HK-2 (cell line): ENCODE data around the gene SYMPK.

Experiments used
- DNase-seq: peaks from one replicate; pipeline ENCODE4 v3.0.0-alpha.2; 2018; ENCODE audit not compliant: unreplicated experiment

Gene SYMPK

GRCh38 chr19:45866400-45867176 is 3.6 kb upstream of the SYMPK start:
- DNase-seq, result no peak

- DNase-seq, result no peak
Observed at GRCh38 chr19:45865269-45865948, 2.5 kb upstream of the SYMPK start.

GRCh38 chr19:45864629-45865082 is 1.7 kb upstream of the SYMPK start:
- DNase-seq, result no peak

GRCh38 chr19:45863840-45864628 is 1.1 kb upstream of the SYMPK start, which contains the start of gene FOXA3:
FOXA3 (plus strand) TSS chr19:45864326; CDS start chr19:45864457, 131 bp downstream.
- peak; percentile 69 for DNase-seq

- DNase-seq, result no peak
Observed at GRCh38 chr19:45863335-45863839, 440 bp upstream of the SYMPK start.

GRCh38 chr19:45862271-45862563 is 730 bp downstream of the SYMPK start:
- no peak for DNase-seq

GRCh38 chr19:45860359-45861259 is 2.3 kb downstream of the SYMPK start:
- DNase-seq, result no peak

- no peak for DNase-seq
Observed at GRCh38 chr19:45854167-45854778, 8.7 kb downstream of the SYMPK start.

- DNase-seq, result no peak
Observed at GRCh38 chr19:45852983-45853382, 10.0 kb downstream of the SYMPK start.

GRCh38 chr19:45852145-45852750 is 10.7 kb downstream of the SYMPK start:
- no peak for DNase-seq

- no peak for DNase-seq
Observed at GRCh38 chr19:45848922-45849321, 14.0 kb downstream of the SYMPK start.

- DNase-seq, result no peak
Observed at GRCh38 chr19:45847663-45848062, 15.3 kb downstream of the SYMPK start.

GRCh38 chr19:45842198-45842597 is 20.7 kb downstream of the SYMPK start:
- DNase-seq, result no peak

GRCh38 chr19:45834970-45835369 is 28.0 kb downstream of the SYMPK start:
- DNase-seq, result no peak

- no peak for DNase-seq
Observed at GRCh38 chr19:45828945-45829344, 34.0 kb downstream of the SYMPK start.

GRCh38 chr19:45828523-45828922 is 34.4 kb downstream of the SYMPK start:
- no peak for DNase-seq

GRCh38 chr19:45827459-45828093 is 35.4 kb downstream of the SYMPK start:
- no peak for DNase-seq

GRCh38 chr19:45826934-45827333 is 36.0 kb downstream of the SYMPK start:
- DNase-seq, result no peak

- DNase-seq, result no peak
Observed at GRCh38 chr19:45825917-45826893, 36.7 kb downstream of the SYMPK start.
